ENCODE data around the gene DDR2. TPM values are rescaled to one million over a fixed set of nuclear protein-coding genes. Genes with fewer than 3 reads are reported as not detected.
"Not testable (repeated sequence)": the region's sequence is repeated elsewhere in the genome, so short reads cannot be mapped to it uniquely, and the experiment has no call there.

The DDR2 gene
- polyA plus RNA-seq, 1 donor from 2014 or later: 0.69 TPM

- Histone ChIP-seq H3K36me3 (ENCODE audit: insufficient read depth, low read length) (no peaks in the 10 kb centered on the region), H3K9me2 (ENCODE audit: insufficient read depth, low read length) (no peaks in the 10 kb centered on the region), H2AFZ (ENCODE audit: low read depth, low read length) (no peak overlapping the region), H3K27ac (ENCODE audit: low read length) (no peak overlapping the region), H3K9me3 (ENCODE audit: low read length) (no peaks in the 10 kb centered on the region), H3K4me3 (ENCODE audit: low read length) (no peak overlapping the region), H3K79me2 (replicated peaks; ENCODE audit: insufficient read depth, low read length) (no peaks in the 10 kb centered on the region), H3F3A (ENCODE audit: insufficient read depth, low read length, poor library complexity, severe bottlenecking) (no peaks in the 10 kb centered on the region), H3K4me2 (ENCODE audit: low read length) (no peak overlapping the region), H3K27me3 (ENCODE audit: insufficient read depth, low read depth, low read length) (no peaks in the 10 kb centered on the region), H3K9ac (ENCODE audit: low read length) (no peak overlapping the region), H4K20me1 (ENCODE audit: insufficient read depth) (no peaks in the 10 kb centered on the region)
- TF ChIP-seq POLR2AphosphoS5 (IDR thresholded peaks at IDR 0.05): no peak
- TF ChIP-seq CTCF (IDR thresholded peaks at IDR 0.05; ENCODE audit: poor library complexity, severe bottlenecking): no peak
- no peak for TF ChIP-seq REST (IDR thresholded peaks at IDR 0.05; ENCODE audit: borderline replicate concordance)
- TF ChIP-seq SMC3 (conservative IDR thresholded peaks at IDR 0.05; ENCODE audit: poor library complexity): no peak
- TF ChIP-seq RAD21 (conservative IDR thresholded peaks at IDR 0.05): no peak
- TF ChIP-seq EZH2 (IDR thresholded peaks at IDR 0.05; ENCODE audit: borderline replicate concordance, insufficient read depth, low read length, poor library complexity, severe bottlenecking): no peak
- TF ChIP-seq MXI1 (conservative IDR thresholded peaks at IDR 0.05; ENCODE audit: poor library complexity, severe bottlenecking): no peak
- no peak for TF ChIP-seq TAF1 (IDR thresholded peaks at IDR 0.05; ENCODE audit: low read depth)
- no peak for TF ChIP-seq EP300 (conservative IDR thresholded peaks at IDR 0.05; ENCODE audit: poor library complexity, severe bottlenecking)
Observed at GRCh38 chr1:162726555-162726954, 94.3 kb downstream of the DDR2 start.

- H3F3A ChIP-seq (ENCODE audit: insufficient read depth, low read length, poor library complexity, severe bottlenecking); H3K36me3 ChIP-seq (ENCODE audit: insufficient read depth, low read length); H3K27ac ChIP-seq (ENCODE audit: low read length); H3K9ac ChIP-seq (ENCODE audit: low read length); H4K20me1 ChIP-seq (ENCODE audit: insufficient read depth); H3K9me3 ChIP-seq (ENCODE audit: low read length); H3K9me2 ChIP-seq (ENCODE audit: insufficient read depth, low read length); H3K79me2 ChIP-seq (replicated peaks; ENCODE audit: insufficient read depth, low read length); H3K4me3 ChIP-seq (ENCODE audit: low read length); H3K4me2 ChIP-seq (ENCODE audit: low read length); H2AFZ ChIP-seq (ENCODE audit: low read depth, low read length); H3K27me3 ChIP-seq (ENCODE audit: insufficient read depth, low read depth, low read length): not testable (repeated sequence)
Observed at GRCh38 chr1:162727493-162727892, 95.2 kb downstream of the DDR2 start.

- H3K4me2 ChIP-seq (ENCODE audit: low read length): no peak overlapping the region
- no peaks in the 10 kb centered on the region for H3K9me2 ChIP-seq (ENCODE audit: insufficient read depth, low read length)
- TF ChIP-seq MXI1 (conservative IDR thresholded peaks at IDR 0.05; ENCODE audit: poor library complexity, severe bottlenecking) (no peak), EZH2 (IDR thresholded peaks at IDR 0.05; ENCODE audit: borderline replicate concordance, insufficient read depth, low read length, poor library complexity, severe bottlenecking) (no peak), CTCF (IDR thresholded peaks at IDR 0.05; ENCODE audit: poor library complexity, severe bottlenecking) (no peak), TAF1 (IDR thresholded peaks at IDR 0.05; ENCODE audit: low read depth) (no peak)
- no peaks in the 10 kb centered on the region for H4K20me1 ChIP-seq (ENCODE audit: insufficient read depth)
- no peaks in the 10 kb centered on the region for H3K79me2 ChIP-seq (replicated peaks; ENCODE audit: insufficient read depth, low read length)
- H3K27me3 ChIP-seq (ENCODE audit: insufficient read depth, low read depth, low read length): no peaks in the 10 kb centered on the region
- no peaks in the 10 kb centered on the region for H3F3A ChIP-seq (ENCODE audit: insufficient read depth, low read length, poor library complexity, severe bottlenecking)
- no peak overlapping the region for H3K27ac ChIP-seq (ENCODE audit: low read length)
- no peaks in the 10 kb centered on the region for H3K36me3 ChIP-seq (ENCODE audit: insufficient read depth, low read length)
- no peak overlapping the region for H2AFZ ChIP-seq (ENCODE audit: low read depth, low read length)
- H3K9ac ChIP-seq (ENCODE audit: low read length): no peak overlapping the region
- no peak overlapping the region for H3K4me3 ChIP-seq (ENCODE audit: low read length)
- H3K9me3 ChIP-seq (ENCODE audit: low read length): no peaks in the 10 kb centered on the region
Observed at GRCh38 chr1:162728573-162728972, 96.3 kb downstream of the DDR2 start.

- not testable (repeated sequence) for H3K9me2 ChIP-seq (ENCODE audit: insufficient read depth, low read length); H3K4me3 ChIP-seq (ENCODE audit: low read length); H3K27me3 ChIP-seq (ENCODE audit: insufficient read depth, low read depth, low read length); H3K9me3 ChIP-seq (ENCODE audit: low read length); H3K9ac ChIP-seq (ENCODE audit: low read length); H3K4me2 ChIP-seq (ENCODE audit: low read length); H3F3A ChIP-seq (ENCODE audit: insufficient read depth, low read length, poor library complexity, severe bottlenecking); H3K79me2 ChIP-seq (replicated peaks; ENCODE audit: insufficient read depth, low read length); H3K27ac ChIP-seq (ENCODE audit: low read length); H3K36me3 ChIP-seq (ENCODE audit: insufficient read depth, low read length); H2AFZ ChIP-seq (ENCODE audit: low read depth, low read length); H4K20me1 ChIP-seq (ENCODE audit: insufficient read depth)
Observed at GRCh38 chr1:162729195-162729774, 97.0 kb downstream of the DDR2 start.
